GM19043 (cell line): ENCODE results near the gene SCAMP4.

Source experiments
- ATAC-seq: cut with Tn5 transposase; IDR thresholded peaks from one replicate; pipeline ENCODE4 v1.9.1; 2021; ENCODE audit warnings: low read depth; ENCODE audit not compliant: unreplicated experiment

Gene SCAMP4

GRCh38 chr19:1954532-1954933 lies 49.3 kb downstream of the SCAMP4 start:
- ATAC-seq = no peak

GRCh38 chr19:1955171-1956121 lies 50.2 kb downstream of the SCAMP4 start:
- no peak for ATAC-seq

DNA sequence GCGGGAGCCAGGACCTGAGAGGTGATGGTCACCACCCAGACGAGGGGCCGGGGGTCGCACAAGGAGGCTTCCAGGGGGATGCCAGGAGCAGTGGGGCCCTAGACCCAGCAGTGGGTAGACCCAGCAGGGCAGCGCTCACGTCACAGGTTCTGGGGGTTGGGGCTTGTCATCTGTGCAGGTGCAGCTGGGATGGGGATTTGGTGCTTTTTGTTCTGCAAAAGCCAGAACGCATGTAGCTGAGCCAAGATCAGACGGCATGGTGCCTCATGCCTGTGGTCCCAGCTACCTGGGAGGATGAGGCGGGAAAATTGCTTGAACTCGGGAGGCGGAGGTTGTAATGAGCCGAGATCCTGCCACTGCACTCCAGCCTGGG lies 50.9 kb downstream of the SCAMP4 start:
- no peak for ATAC-seq

GRCh38 chr19:1956868-1957492 lies 51.8 kb downstream of the SCAMP4 start:
- no peak for ATAC-seq

DNA sequence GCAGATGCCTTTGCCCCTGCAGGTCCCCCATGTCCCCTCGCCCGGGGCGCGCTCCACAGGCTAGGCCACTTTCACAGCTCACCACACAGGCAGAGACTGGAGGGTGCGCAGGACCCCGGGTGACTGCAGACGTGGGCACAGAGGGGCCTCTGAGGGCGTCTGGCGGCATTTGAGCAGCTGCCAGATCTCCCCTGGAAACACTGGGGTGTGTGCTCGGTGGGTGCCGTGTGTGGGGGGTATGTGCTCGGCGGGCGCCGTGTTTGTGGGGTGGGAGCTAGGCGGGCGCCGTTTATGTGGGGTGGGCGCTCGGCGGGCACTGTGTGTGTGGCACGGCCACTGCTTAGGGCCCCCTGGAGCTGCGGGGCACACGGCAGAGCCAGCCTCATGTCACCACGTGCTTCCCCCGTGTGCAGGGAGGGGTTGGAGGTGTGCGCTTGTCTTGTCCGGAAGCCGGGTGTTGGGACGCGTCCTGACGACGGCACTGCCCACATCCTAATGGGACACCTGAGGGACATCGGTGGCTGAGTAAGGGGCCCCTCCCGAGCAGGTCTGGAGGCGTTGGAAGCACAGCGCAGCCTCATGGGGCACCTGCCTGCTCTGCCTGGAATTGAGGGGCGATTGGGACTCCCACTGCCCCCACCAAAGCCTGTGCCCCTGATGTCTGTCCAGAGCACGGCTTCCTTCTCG lies 52.5 kb downstream of the SCAMP4 start:
- no peak for ATAC-seq

GRCh38 chr19:1959928-1960589 lies 54.9 kb downstream of the SCAMP4 start:
- no peak for ATAC-seq

DNA sequence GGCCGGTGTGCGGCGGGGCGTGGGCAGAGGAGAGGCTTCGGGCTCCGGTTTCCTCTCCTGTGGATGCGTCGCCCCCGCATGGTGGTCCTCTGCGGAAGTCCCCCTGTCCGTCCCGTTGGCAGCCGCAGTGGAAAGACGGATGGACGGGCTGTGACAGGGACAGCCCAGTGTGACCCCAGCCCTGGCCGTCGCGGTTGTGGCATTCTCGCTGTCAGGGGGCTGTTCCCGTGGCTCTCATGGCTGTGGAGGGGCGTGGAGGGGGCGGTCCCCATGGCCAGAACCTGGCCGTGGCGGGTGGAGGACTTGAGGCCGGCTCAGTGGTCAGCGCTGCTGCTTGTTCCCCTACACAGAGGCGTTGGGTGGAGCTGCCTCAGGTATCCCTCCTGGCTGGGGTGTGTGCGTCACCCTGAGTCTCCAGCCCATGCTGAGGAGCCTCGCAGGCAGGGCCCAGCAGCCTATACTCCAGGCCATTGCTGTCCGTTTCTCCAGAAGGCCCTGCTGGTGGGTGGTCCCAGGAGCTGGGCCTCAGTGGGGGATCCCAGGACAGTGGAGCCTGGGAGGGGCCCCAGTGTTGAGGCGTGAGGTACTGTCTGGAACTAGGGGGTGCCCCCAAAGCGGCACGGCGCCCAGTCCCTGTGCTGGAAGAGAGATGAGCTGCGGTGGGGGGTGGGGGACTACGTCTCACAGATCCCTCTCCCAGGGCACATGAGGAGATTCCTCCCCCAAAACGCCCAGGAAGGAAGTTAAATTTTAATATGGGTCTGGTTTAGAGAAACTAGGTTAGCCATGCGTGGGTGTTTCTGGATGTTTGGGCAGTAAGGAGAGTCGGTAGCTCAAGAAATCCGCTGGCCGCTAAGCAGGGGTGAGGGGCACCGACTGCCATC lies 56.0 kb downstream of the SCAMP4 start:
- ATAC-seq = no peak

DNA sequence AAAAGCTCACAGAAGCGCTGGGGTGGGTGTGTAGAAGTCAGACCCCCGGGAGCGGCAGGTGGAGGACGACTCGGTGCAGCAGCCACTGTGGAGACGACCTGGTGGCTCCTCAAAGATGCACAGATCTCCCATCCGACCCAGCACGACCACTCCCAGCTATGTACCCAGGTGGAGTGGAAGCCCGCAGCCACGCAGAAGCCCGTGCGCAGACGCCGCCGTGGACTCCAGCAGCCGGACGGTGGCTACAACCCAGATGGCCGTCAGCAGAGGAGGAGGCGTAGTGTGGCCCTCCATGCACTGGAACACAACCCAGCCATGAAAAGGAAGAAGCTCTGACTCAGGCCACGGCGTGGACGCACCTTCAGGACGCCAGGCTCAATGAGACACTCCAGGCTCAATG lies 57.5 kb downstream of the SCAMP4 start:
- ATAC-seq = no peak

GRCh38 chr19:1967087-1967608 lies 61.9 kb downstream of the SCAMP4 start:
- ATAC-seq = no peak

GRCh38 chr19:1968279-1969175 lies 63.3 kb downstream of the SCAMP4 start:
- ATAC-seq = no peak

DNA sequence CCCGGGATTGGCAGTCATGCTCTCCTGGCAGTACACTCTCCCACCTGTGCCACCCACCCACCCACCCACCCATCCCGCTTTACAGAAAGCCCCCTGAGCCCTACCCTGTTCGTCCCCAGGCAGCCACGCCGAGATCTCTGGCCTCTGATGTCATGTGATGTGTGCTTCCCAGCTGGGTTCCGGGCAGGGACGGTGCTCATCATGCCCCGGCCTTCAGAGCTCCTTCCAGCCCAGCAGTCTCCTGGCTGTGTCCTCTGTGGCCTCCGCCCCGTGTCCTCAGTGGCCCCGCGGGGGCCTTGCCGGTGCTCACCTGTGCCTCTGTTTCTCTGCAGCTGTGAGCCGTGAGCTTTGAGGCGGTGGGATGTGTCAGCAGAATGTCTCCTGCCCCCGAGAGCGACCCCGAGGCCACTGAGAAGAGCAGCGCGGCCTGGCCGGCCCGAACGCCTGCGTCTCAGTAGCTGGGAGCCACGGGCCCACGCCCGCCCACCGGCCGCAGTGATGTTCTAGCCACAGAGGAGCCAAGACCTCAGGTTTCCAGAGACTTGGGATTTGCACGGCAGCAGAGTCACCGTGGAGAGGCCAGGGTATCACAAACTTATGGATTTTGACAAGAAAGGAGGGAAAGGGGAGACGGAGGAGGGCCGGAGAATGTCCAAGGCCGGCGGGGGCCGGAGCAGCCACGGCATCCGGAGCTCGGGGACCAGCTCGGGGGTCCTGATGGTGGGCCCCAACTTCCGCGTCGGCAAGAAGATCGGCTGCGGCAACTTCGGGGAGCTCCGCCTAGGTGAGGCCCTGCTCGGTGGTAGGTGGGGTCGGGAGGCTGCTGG lies 64.2 kb downstream of the SCAMP4 start:
- no peak for ATAC-seq

GRCh38 chr19:1970003-1970805 lies 65.0 kb downstream of the SCAMP4 start:
- ATAC-seq = no peak

- ATAC-seq = no peak
These were observed 65.8 kb downstream of the SCAMP4 start for GRCh38 chr19:1970806-1971502.

DNA sequence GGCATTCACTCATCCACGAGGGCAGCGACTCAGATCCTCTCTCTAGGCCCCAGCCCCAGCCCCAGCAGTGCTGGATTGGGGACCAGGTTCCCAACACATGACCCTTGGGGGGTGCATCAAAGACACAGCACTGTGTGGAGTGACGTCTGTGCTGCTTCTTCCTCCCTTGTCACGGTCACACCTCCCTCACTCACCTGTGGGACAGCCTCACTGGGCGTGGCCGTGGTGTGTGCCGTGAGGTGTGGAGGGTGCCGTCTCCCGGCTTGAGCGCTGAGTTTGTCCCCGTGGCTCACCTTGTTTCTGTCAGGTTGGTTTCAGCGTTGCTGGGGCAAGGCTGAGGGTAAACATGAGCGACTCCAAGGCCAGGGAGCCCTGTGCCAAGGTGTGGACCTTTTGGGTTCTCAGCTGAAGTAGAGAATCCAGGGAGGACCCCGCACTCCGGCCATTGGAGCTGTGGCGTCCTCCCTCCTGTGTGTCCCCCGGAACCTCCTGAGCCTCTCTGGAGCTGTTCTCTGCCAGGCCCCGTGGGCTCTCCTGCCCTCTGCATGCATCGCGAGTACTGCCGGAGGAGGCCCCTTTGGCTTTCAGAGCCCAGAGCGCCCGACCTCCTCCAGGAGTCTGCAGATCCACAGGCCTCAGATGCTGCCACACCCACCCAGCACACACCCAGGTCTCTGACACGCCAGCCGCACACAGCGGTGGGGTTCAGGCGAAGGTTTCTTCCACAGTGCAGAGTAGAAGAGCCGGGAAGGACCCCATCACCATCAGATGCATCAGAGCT lies 69.4 kb downstream of the SCAMP4 start:
- no peak for ATAC-seq

- no peak for ATAC-seq
These were observed 69.9 kb downstream of the SCAMP4 start for GRCh38 chr19:1975162-1975480.
